ENCODE data around the gene CYP21A2. TPM values are rescaled to one million over a fixed set of nuclear protein-coding genes. Genes with fewer than 3 reads are reported as not detected.
"Not testable (repeated sequence)": the region's sequence is repeated elsewhere in the genome, so short reads cannot be mapped to it uniquely, and the experiment has no call there.

Gene CYP21A2
- total and polyA plus RNA-seq, 9 donors = 0.04 to 1.9 (median 0.57) TPM

DNA sequence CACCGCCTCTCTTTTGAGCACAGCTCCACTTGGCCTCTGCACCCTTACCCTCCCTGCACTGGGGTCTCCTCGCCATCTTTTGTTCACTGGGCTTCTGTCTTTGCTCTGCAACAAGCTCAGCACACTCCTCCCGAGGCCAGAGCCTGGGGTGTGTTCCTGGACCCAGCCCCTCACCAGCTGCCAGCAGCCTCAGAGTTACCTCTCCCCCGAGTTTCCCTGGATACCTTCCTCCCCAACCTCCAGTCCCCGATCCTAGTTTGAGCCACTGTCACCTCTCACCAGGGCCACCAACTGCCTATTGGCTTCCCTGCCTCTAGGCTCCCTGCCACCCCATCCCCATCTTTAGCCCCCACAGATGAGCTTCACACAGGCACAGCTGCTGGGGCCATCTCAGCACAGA, 12.3 kb downstream of the CYP21A2 start:
- peaks cover 51% of the 10 kb centered on the region for H3K36me3 ChIP-seq (ENCODE audit: control insufficient read depth, insufficient read depth, low read length)
- H3K27ac ChIP-seq (ENCODE audit: low read length) = no peak overlapping the region
- no peaks in the 10 kb centered on the region for H3K9me3 ChIP-seq (replicated peaks; ENCODE audit: control insufficient read depth, low read depth, low read length)
- 54% methylated on average over 5 of the region's 5 CpGs for WGBS (ENCODE audit: insufficient coverage)
- H3K4me1 ChIP-seq (ENCODE audit: control insufficient read depth, insufficient read depth, low read length) = peaks cover 30% of the 10 kb centered on the region
- no peak overlapping the region for H3K4me3 ChIP-seq (ENCODE audit: low read length)
- peak; percentile 3 for DNase-seq
- H3K27me3 ChIP-seq (ENCODE audit: control insufficient read depth, insufficient read depth, low read length) = no peaks in the 10 kb centered on the region

DNA sequence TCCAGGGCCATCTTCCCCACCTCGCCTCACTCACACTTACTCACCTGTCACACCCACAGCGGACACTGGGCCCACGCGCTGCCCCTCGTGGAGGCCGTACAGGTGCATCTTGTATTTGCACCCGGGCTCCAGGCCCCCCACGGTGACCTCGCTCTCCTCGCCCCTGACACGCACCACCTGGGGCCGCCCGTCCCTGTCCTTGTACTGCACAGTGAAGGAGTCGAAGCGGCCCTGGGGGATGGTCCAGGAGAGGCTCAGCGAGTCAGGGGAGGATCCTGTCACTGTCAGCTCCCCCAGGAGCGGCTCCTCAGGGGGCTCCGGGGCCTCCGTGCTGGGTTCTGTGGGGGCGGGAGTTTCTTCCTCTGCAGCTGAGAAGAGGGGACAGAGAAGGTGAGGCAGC, 14.4 kb downstream of the CYP21A2 start:
- not testable (repeated sequence) for DNase-seq; H3K4me3 ChIP-seq (ENCODE audit: low read length); H3K27ac ChIP-seq (ENCODE audit: low read length); H3K27me3 ChIP-seq (ENCODE audit: control insufficient read depth, insufficient read depth, low read length); H3K9me3 ChIP-seq (replicated peaks; ENCODE audit: control insufficient read depth, low read depth, low read length)
- 84% methylated on average over 20 of the region's 20 CpGs for WGBS (ENCODE audit: insufficient coverage)
- Histone ChIP-seq H3K4me1 (ENCODE audit: control insufficient read depth, insufficient read depth, low read length) (peaks cover 12% of the 10 kb centered on the region), H3K36me3 (ENCODE audit: control insufficient read depth, insufficient read depth, low read length) (peaks cover 46% of the 10 kb centered on the region)

DNA sequence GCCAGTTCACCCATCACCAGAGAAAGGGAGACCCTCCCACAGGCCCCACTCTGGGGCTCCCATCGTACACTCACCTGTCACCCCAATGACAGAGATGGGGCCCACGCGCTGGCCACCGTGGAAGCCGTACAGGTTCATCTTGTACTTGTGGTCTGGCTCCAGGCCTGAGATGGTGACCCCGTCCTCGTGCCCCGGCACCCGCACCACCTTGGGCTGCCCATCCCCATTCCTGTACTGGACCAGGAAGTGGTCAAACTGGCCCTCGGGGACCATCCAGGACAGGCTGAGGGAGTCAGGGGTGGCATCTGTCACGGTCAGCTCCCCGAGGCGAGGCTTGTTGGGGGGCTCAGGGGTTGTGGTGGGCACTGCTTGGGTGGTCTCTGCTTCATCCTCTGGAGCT, 15.1 kb downstream of the CYP21A2 start:
- DNase-seq; H3K4me1 ChIP-seq (ENCODE audit: control insufficient read depth, insufficient read depth, low read length); H3K4me3 ChIP-seq (ENCODE audit: low read length); H3K27ac ChIP-seq (ENCODE audit: low read length); H3K27me3 ChIP-seq (ENCODE audit: control insufficient read depth, insufficient read depth, low read length); H3K9me3 ChIP-seq (replicated peaks; ENCODE audit: control insufficient read depth, low read depth, low read length): not testable (repeated sequence)
- peaks cover 47% of the 10 kb centered on the region for H3K36me3 ChIP-seq (ENCODE audit: control insufficient read depth, insufficient read depth, low read length)
- WGBS (ENCODE audit: insufficient coverage) = 91% methylated on average over 4 of the region's 13 CpGs

GRCh38 chr6:32055756-32056155, 17.5 kb downstream of the CYP21A2 start:
- not testable (repeated sequence) for H3K4me1 ChIP-seq (ENCODE audit: control insufficient read depth, insufficient read depth, low read length); H3K27me3 ChIP-seq (ENCODE audit: control insufficient read depth, insufficient read depth, low read length); DNase-seq; H3K27ac ChIP-seq (ENCODE audit: low read length); H3K9me3 ChIP-seq (replicated peaks; ENCODE audit: control insufficient read depth, low read depth, low read length); H3K4me3 ChIP-seq (ENCODE audit: low read length)
- peaks cover 47% of the 10 kb centered on the region for H3K36me3 ChIP-seq (ENCODE audit: control insufficient read depth, insufficient read depth, low read length)
- 85% methylated on average over 18 of the region's 21 CpGs for whole genome bisulfite sequencing (ENCODE audit: insufficient coverage)

DNA sequence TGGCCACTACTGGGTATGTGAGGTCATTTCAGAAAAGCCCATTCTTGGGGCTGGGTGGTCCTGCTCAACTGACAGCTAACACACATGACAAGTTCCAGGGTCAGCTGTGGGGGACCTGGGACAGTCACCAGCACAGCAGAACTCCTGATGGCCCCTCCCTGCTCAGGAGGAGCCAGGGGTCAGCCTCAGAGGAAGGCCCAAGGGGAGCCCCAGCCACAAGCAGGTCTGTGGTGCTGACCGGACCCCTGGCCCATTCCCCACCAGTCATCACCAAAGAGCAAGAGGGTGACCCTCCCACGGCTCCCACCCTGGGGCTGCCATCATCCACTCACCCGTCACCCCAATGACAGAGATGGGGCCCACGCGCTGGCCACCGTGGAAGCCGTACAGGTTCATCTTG, 18.0 kb downstream of the CYP21A2 start:
- no peaks in the 10 kb centered on the region for H3K9me3 ChIP-seq (replicated peaks; ENCODE audit: control insufficient read depth, low read depth, low read length)
- no peaks in the 10 kb centered on the region for H3K4me1 ChIP-seq (ENCODE audit: control insufficient read depth, insufficient read depth, low read length)
- no peaks in the 10 kb centered on the region for H3K27me3 ChIP-seq (ENCODE audit: control insufficient read depth, insufficient read depth, low read length)
- H3K27ac ChIP-seq (ENCODE audit: low read length) = no peak overlapping the region
- no CpG with 5 or more reads among the region's 7 CpGs for WGBS (ENCODE audit: insufficient coverage)
- no peak for DNase-seq
- H3K36me3 ChIP-seq (ENCODE audit: control insufficient read depth, insufficient read depth, low read length) = peaks cover 47% of the 10 kb centered on the region
- no peak overlapping the region for H3K4me3 ChIP-seq (ENCODE audit: low read length)

GRCh38 chr6:32057966-32058365, 19.8 kb downstream of the CYP21A2 start:
- DNase-seq = no peak
- H3K27ac ChIP-seq (ENCODE audit: low read length) = no peak overlapping the region

DNA sequence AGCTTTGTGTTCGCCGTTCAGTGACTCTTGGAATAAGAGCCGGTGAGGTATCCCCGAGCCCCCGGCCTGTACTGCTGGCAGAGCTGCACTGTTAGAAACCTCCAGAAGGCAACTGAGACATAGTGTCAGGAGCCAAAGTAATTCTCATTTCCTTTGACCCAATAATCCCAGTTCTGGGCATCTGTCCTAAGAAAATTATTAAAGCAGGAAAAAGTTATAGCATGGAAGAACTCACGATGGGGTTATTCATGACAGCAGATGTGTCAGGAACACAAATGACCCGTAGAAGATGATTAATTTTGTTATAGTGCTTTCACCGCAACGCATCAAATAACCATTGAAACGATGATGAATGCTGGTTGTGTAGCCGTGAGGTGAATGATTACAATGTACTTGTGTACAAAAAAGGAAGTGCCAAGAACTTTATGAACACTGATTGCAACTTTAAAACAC, 20.3 kb downstream of the CYP21A2 start:
- Histone ChIP-seq H3K9me3 (replicated peaks; ENCODE audit: control insufficient read depth, low read depth, low read length) (no peaks in the 10 kb centered on the region), H3K4me1 (ENCODE audit: control insufficient read depth, insufficient read depth, low read length) (no peaks in the 10 kb centered on the region), H3K27me3 (ENCODE audit: control insufficient read depth, insufficient read depth, low read length) (no peaks in the 10 kb centered on the region), H3K4me3 (ENCODE audit: low read length) (no peak overlapping the region), H3K36me3 (ENCODE audit: control insufficient read depth, insufficient read depth, low read length) (peaks cover 49% of the 10 kb centered on the region), H3K27ac (ENCODE audit: low read length) (no peak overlapping the region)
- 48% methylated on average over 11 of the region's 11 CpGs for WGBS (ENCODE audit: insufficient coverage)
- peak; percentile 56 for DNase-seq

More at GRCh38 chr6:32057966-32058365, 19.8 kb downstream of the CYP21A2 start:
- Histone ChIP-seq H3K36me3 (ENCODE audit: control insufficient read depth, insufficient read depth, low read length) (peaks cover 54% of the 10 kb centered on the region), H3K27me3 (ENCODE audit: control insufficient read depth, insufficient read depth, low read length) (no peaks in the 10 kb centered on the region), H3K4me1 (ENCODE audit: control insufficient read depth, insufficient read depth, low read length) (no peaks in the 10 kb centered on the region), H3K4me3 (ENCODE audit: low read length) (no peak overlapping the region), H3K9me3 (replicated peaks; ENCODE audit: control insufficient read depth, low read depth, low read length) (no peaks in the 10 kb centered on the region)
- 80% methylated on average over 14 of the region's 17 CpGs for WGBS (ENCODE audit: insufficient coverage)

DNA sequence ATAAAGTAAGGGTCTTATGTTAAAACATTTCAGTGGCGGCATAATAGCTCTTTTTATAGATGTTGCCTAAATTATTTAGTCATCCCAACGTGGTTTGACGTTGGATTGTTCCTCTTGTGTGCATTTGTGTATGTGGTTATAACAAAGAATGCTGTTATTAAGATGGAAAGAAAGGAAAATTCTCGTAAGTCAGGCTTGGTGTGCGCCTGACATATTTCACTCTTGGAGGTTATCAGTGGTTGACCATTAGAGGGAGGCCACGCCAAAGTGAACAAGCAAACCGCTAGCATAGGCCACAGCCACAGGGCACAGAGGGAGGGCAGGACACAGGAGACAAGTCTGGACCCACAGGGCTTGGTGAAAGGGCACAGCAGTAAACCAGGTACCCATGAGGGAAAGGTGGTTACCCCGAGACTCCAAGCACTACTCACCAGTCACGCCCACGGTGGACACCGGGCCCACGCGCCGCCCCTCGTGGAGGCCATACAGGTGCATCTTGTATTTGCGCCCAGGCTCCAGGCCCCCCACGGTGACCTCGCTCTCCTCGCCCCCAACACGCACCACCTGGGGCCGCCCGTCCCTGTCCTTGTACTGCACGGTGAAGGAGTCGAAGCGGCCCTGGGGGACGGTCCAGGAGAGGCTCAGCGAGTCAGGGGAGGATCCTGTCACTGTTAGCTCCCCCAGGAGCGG, 22.9 kb downstream of the CYP21A2 start:
- DNase-seq = no peak
- Histone ChIP-seq H3K9me3 (replicated peaks; ENCODE audit: control insufficient read depth, low read depth, low read length) (no peaks in the 10 kb centered on the region), H3K36me3 (ENCODE audit: control insufficient read depth, insufficient read depth, low read length) (peaks cover 46% of the 10 kb centered on the region), H3K4me3 (ENCODE audit: low read length) (no peak overlapping the region), H3K4me1 (ENCODE audit: control insufficient read depth, insufficient read depth, low read length) (no peaks in the 10 kb centered on the region), H3K27ac (ENCODE audit: low read length) (no peak overlapping the region), H3K27me3 (ENCODE audit: control insufficient read depth, insufficient read depth, low read length) (no peaks in the 10 kb centered on the region)
- 87% methylated on average over 11 of the region's 28 CpGs for WGBS (ENCODE audit: insufficient coverage)

DNA sequence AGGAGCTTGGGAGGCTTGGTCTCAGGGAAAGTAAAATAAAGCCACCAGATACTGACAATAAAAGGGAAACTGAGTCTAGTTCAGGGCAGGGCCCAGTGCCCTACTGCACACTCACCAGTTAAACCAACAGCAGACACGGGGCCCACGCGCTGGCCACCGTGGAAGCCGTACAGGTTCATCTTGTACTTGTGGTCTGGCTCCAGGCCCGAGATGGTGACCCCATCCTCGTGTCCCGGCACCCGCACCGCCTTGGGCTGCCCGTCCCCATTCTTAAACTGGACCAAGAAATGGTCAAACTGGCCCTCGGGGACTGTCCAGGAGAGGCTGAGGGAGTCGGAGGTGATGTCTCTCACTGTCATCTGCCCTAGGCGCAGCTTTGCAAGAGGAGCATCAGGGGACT, 26.5 kb downstream of the CYP21A2 start:
- H3K4me3 ChIP-seq (ENCODE audit: low read length) = no peak overlapping the region
- peaks cover 47% of the 10 kb centered on the region for H3K36me3 ChIP-seq (ENCODE audit: control insufficient read depth, insufficient read depth, low read length)
- WGBS (ENCODE audit: insufficient coverage) = 90% methylated on average over 10 of the region's 14 CpGs
- no peaks in the 10 kb centered on the region for H3K27me3 ChIP-seq (ENCODE audit: control insufficient read depth, insufficient read depth, low read length)
- H3K27ac ChIP-seq (ENCODE audit: low read length) = no peak overlapping the region
- no peak for DNase-seq
- H3K4me1 ChIP-seq (ENCODE audit: control insufficient read depth, insufficient read depth, low read length) = no peaks in the 10 kb centered on the region
- H3K9me3 ChIP-seq (replicated peaks; ENCODE audit: control insufficient read depth, low read depth, low read length) = no peaks in the 10 kb centered on the region

DNA sequence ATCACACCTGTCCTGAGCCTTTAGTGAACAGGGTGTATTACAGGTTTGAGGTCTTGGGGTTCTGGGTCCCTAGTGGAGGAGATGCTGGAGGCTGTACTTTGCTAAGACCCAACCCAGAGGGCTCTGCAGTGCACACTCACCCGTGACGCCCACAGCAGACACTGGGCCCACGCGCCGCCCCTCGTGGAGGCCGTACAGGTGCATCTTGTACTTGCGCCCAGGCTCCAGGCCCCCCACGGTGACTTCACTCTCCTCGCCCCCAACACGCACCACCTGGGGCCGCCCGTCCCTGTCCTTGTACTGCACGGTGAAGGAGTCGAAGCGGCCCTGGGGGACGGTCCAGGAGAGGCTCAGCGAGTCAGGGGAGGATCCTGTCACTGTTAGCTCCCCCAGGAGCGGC, 29.3 kb downstream of the CYP21A2 start:
- H3K4me3 ChIP-seq (ENCODE audit: low read length); H3K27me3 ChIP-seq (ENCODE audit: control insufficient read depth, insufficient read depth, low read length); DNase-seq; H3K9me3 ChIP-seq (replicated peaks; ENCODE audit: control insufficient read depth, low read depth, low read length); H3K27ac ChIP-seq (ENCODE audit: low read length): not testable (repeated sequence)
- WGBS (ENCODE audit: insufficient coverage) = 67% methylated on average over 1 of the region's 19 CpGs
- H3K4me1 ChIP-seq (ENCODE audit: control insufficient read depth, insufficient read depth, low read length) = peaks cover 22% of the 10 kb centered on the region
- H3K36me3 ChIP-seq (ENCODE audit: control insufficient read depth, insufficient read depth, low read length) = peaks cover 48% of the 10 kb centered on the region

DNA sequence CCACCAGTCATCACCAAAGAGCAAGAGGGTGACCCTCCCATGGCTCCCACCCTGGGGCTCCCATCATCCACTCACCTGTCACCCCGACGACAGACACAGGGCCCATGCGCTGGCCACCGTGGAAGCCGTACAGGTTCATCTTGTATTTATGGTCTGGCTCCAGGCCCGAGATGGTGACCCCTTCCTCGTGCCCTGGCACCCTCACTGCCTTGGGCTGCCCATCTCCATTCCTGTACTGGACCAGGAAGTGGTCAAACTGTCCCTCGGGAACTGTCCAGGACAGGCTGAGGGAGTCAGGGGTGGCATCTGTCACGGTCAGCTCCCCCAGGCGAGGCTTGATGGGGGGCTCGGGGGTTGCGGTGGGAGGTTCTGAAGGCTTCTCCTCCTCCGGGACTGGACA, 30.1 kb downstream of the CYP21A2 start:
- not testable (repeated sequence) for H3K4me3 ChIP-seq (ENCODE audit: low read length); H3K27me3 ChIP-seq (ENCODE audit: control insufficient read depth, insufficient read depth, low read length); H3K27ac ChIP-seq (ENCODE audit: low read length); H3K9me3 ChIP-seq (replicated peaks; ENCODE audit: control insufficient read depth, low read depth, low read length); DNase-seq
- peaks cover 49% of the 10 kb centered on the region for H3K36me3 ChIP-seq (ENCODE audit: control insufficient read depth, insufficient read depth, low read length)
- H3K4me1 ChIP-seq (ENCODE audit: control insufficient read depth, insufficient read depth, low read length) = peaks cover 28% of the 10 kb centered on the region
- 94% methylated on average over 12 of the region's 13 CpGs for WGBS (ENCODE audit: insufficient coverage)
